Astrocyte (in vitro differentiated cells and primary cell): ENCODE measurements around the gene UST. TPM values are rescaled to one million over a fixed set of nuclear protein-coding genes. Genes with fewer than 3 reads are reported as not detected.

Experiments used
- DNase-seq: peaks from one replicate; pipeline ENCODE4 v3.0.0-alpha.2; 2010; ENCODE audit warnings: low read depth
- FAIRE-seq: peaks from 2 replicates; lab custom pipeline; 2011; peaks lifted over from hg19 to GRCh38; lab: Jason Lieb, UNC
- H2AFZ ChIP-seq: 2 replicates; pipeline ENCODE4 v1.6.0; 2012; ENCODE audit warnings: low read depth, low read length, inconsistent platforms
- H3K27ac ChIP-seq: 2 replicates; pipeline ENCODE4 v1.5.1; 2011; ENCODE audit warnings: low read depth, low read length, inconsistent platforms
- H3K27me3 ChIP-seq: 2 replicates; pipeline ENCODE4 v1.6.0; 2011; ENCODE audit warnings: low read length, inconsistent platforms; ENCODE audit not compliant: insufficient read depth
- H3K36me3 ChIP-seq: 2 replicates; pipeline ENCODE4 v1.5.1; 2011; ENCODE audit warnings: low read length, inconsistent platforms; ENCODE audit not compliant: insufficient read depth
- H3K4me1 ChIP-seq: 2 replicates; pipeline ENCODE4 v1.5.1; 2011; ENCODE audit warnings: low read length, inconsistent platforms; ENCODE audit not compliant: insufficient read depth
- H3K4me2 ChIP-seq: 2 replicates; pipeline ENCODE4 v1.6.0; 2012; ENCODE audit warnings: low read length, inconsistent platforms
- H3K4me3 ChIP-seq: 2 replicates; pipeline ENCODE4 v1.5.1; 2011; ENCODE audit warnings: low read depth, mild to moderate bottlenecking, low read length, inconsistent platforms; ENCODE audit not compliant: insufficient read depth
- H3K79me2 ChIP-seq: 2 replicates; pipeline ENCODE4 v1.6.0; 2012; ENCODE audit warnings: mild to moderate bottlenecking, low read length, inconsistent platforms; ENCODE audit not compliant: insufficient read depth
- H3K9ac ChIP-seq: 2 replicates; pipeline ENCODE4 v1.6.0; 2012; ENCODE audit warnings: mild to moderate bottlenecking, low read length, inconsistent platforms
- H3K9me3 ChIP-seq: 2 replicates; pipeline ENCODE4 v1.5.1; 2012; ENCODE audit warnings: low read depth, mild to moderate bottlenecking, low read length, inconsistent platforms; ENCODE audit not compliant: insufficient read depth
- H4K20me1 ChIP-seq: 2 replicates; pipeline ENCODE4 v1.6.0; 2012; ENCODE audit warnings: low read length, inconsistent platforms; ENCODE audit not compliant: insufficient read depth
- H3K27ac Mint-ChIP-seq: one replicate; pipeline ENCODE4 v1.8.0; 2021; ENCODE audit warnings: mild to moderate bottlenecking, mixed read lengths; ENCODE audit not compliant: unreplicated experiment
- H3K27me3 Mint-ChIP-seq: one replicate; pipeline ENCODE4 v1.8.0; 2021; ENCODE audit warnings: low read depth, mixed read lengths; ENCODE audit not compliant: unreplicated experiment
- H3K36me3 Mint-ChIP-seq: one replicate; pipeline ENCODE4 v1.8.0; 2021; ENCODE audit warnings: low read depth, mixed read lengths; ENCODE audit not compliant: unreplicated experiment
- H3K4me1 Mint-ChIP-seq: one replicate; pipeline ENCODE4 v1.8.0; 2021; ENCODE audit warnings: low read depth, mixed read lengths; ENCODE audit not compliant: unreplicated experiment
- H3K4me3 Mint-ChIP-seq: one replicate; pipeline ENCODE4 v1.8.0; 2021; ENCODE audit warnings: mild to moderate bottlenecking, moderate library complexity, mixed read lengths; ENCODE audit not compliant: unreplicated experiment
- H3K9me3 Mint-ChIP-seq: one replicate; pipeline ENCODE4 v1.8.0; 2021; ENCODE audit warnings: mild to moderate bottlenecking, mixed read lengths; ENCODE audit not compliant: unreplicated experiment
- EZH2 ChIP-seq: IDR thresholded peaks from 2 replicates; pipeline ENCODE4 v1.6.1; 2012; ENCODE audit warnings: mild to moderate bottlenecking, low read length, inconsistent platforms; ENCODE audit not compliant: insufficient read depth
- total RNA-seq: library from RNA; stranded (reverse); gene quantifications from 2 replicates; pipeline ENCODE4 v1.2.1, GENCODE V29; 2021
- TF ChIP-seq, protein P1 (sequence below): IDR thresholded peaks from 2 replicates; pipeline ENCODE4 v1.5.1; 2011; ENCODE audit warnings: low read depth, mild to moderate bottlenecking, inconsistent platforms, low read length, moderate library complexity; ENCODE audit not compliant: insufficient read depth

The UST gene
- total RNA-seq, 1 donor from 2014 or later = 15.3 TPM

DNA sequence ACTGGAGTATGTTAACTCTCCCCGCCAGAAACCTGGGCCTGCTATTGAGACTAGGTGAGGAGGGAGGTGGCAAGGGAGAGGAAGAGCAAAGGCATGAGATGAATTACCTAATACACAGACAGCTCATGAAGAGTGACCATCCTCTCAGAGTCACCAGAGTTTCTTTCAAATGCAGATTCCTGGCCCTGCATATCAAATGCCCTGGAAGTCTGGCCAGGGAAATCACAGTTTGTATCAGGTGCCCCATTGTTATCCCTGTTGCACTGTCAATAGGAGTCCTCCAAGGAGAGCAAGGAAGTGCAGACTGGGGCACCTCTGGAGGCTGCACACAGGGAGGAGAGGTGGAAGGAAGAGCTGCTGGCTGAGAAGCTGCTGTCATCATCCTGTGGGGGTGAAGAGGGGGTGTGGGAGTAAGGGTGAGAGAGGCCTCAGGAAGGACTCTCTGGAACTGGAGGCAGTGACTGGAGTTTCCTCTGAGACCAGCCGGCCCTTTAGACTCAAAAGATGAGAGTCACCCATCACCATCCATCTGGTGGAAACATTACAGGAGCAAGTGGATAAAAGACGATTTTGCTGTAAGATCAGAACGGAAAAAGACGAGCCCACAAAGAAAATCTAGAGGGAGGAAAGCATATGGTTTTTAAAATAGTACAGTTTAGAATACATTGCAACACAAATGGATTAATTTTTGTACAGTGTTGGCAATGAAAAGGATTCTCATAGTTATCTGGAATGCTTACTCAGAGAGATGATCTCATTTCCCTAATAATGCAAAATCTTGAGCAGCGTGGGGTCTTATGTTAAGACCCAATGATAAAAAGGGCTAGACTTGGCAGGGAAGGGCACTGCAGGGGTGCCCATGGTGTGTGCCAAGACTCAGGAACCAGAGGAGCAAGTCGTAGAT, 268.1 kb downstream of the UST start:
- Mint-ChIP-seq H3K4me1 (peaks cover 32% of the 10 kb centered on the region), H3K4me3 (no peak overlapping the region)

DNA sequence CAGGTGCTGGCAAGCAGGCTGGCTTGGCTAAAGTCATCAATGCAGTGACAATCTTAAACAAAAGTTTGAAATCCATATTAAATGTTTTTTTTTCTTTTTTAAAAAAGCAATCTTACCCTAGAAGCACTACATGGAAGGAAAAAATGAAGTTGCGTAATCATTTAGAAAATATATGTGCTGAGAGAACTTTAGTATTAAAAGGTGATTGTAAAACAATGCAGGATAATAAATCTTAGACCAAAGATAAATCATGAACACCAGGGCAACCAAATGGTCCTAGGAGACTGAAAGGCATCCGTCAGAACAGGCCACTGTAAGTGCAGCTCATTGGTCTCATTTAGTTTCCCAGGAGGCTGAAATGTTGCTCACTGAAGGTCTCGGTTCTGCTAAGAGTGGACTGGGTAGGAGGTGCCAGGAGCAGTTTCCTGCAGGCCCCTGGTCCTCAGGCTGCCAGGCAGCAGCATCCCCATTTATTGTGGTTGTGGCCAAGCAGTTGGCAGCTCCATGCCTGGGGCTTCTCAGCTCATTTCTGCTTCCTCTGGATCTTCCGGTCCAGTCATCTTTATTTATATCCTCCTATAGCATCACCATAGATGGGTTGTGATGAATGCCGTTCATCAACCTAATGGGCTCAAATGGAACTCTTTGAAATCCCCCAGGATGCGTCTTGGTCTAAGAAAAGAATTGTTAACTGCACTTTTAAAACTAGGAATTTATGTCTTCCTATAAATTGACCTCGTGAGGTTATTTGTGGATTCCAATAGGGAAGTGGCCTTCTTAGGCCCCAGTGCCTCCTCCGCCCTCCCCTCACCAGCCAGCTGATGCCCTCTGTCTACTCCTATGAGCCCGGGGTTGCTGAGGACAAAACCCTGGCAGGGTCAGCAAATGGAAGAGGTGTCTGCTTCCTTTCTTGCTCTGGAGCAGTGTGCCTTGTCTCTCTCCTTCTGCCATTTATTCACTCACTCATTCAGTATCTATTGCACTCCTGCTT, 269.0 kb downstream of the UST start:
- Mint-ChIP-seq H3K36me3 (no peaks in the 10 kb centered on the region), H3K4me1 (peaks cover 30% of the 10 kb centered on the region), H3K9me3 (peaks cover 2% of the 10 kb centered on the region), H3K27me3 (no peaks in the 10 kb centered on the region), H3K4me3 (no peak overlapping the region), H3K27ac (no peak overlapping the region)
- Histone ChIP-seq H3K4me2 (peak overlapping the region; percentile 72), H4K20me1 (no peaks in the 10 kb centered on the region), H3K27me3 (no peaks in the 10 kb centered on the region), H3K27ac (peak overlapping the region; percentile 77), H3K36me3 (no peaks in the 10 kb centered on the region), H3K9ac (peak overlapping the region; percentile 36), H3K9me3 (no peaks in the 10 kb centered on the region), H3K4me1 (peaks cover 31% of the 10 kb centered on the region), H3K79me2 (no peaks in the 10 kb centered on the region), H3K4me3 (no peak overlapping the region), H2AFZ (no peak overlapping the region)
- FAIRE-seq (no peak), DNase-seq (no peak)
- TF ChIP-seq, protein P1, sequence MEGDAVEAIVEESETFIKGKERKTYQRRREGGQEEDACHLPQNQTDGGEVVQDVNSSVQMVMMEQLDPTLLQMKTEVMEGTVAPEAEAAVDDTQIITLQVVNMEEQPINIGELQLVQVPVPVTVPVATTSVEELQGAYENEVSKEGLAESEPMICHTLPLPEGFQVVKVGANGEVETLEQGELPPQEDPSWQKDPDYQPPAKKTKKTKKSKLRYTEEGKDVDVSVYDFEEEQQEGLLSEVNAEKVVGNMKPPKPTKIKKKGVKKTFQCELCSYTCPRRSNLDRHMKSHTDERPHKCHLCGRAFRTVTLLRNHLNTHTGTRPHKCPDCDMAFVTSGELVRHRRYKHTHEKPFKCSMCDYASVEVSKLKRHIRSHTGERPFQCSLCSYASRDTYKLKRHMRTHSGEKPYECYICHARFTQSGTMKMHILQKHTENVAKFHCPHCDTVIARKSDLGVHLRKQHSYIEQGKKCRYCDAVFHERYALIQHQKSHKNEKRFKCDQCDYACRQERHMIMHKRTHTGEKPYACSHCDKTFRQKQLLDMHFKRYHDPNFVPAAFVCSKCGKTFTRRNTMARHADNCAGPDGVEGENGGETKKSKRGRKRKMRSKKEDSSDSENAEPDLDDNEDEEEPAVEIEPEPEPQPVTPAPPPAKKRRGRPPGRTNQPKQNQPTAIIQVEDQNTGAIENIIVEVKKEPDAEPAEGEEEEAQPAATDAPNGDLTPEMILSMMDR = no peak
- no peak for TF ChIP-seq EZH2

More for the DNA sequence above, 268.1 kb downstream of the UST start:
- Mint-ChIP-seq H3K36me3 (no peaks in the 10 kb centered on the region), H3K27me3 (no peaks in the 10 kb centered on the region), H3K27ac (peak overlapping the region; percentile 81), H3K9me3 (peaks cover 2% of the 10 kb centered on the region)
- peak overlapping the region; percentile 77 for H3K27ac ChIP-seq
- H3K4me1 ChIP-seq = peaks cover 31% of the 10 kb centered on the region
- H2AFZ ChIP-seq = no peak overlapping the region
- FAIRE-seq = peak; percentile 75
- TF ChIP-seq, protein P1 = no peak
- no peak for TF ChIP-seq EZH2
- peak; percentile 66 for DNase-seq
- H3K9me3 ChIP-seq = no peaks in the 10 kb centered on the region
- H3K27me3 ChIP-seq = no peaks in the 10 kb centered on the region
- H3K4me3 ChIP-seq = no peak overlapping the region
- no peaks in the 10 kb centered on the region for H4K20me1 ChIP-seq
- H3K36me3 ChIP-seq = no peaks in the 10 kb centered on the region
- no peaks in the 10 kb centered on the region for H3K79me2 ChIP-seq
- H3K4me2 ChIP-seq = peak overlapping the region; percentile 72
- H3K9ac ChIP-seq = peak overlapping the region; percentile 36
